ENCODE results near the gene ITK. TPM values are rescaled to one million over a fixed set of nuclear protein-coding genes. Genes with fewer than 3 reads are reported as not detected.

Gene ITK
- total RNA-seq, result 295 and 307 TPM in 2 replicates

- intact Hi-C loops (cut with micrococcal nuclease), result loop anchor here (1.0 to 10.0 kb wide), 10 partner anchors 8 to 674 kb away; partner anchors contain the start of genes CLINT1, GARIN3 and HAVCR2
Observed at GRCh38 chr5:157180374-157181264, at the start of gene ITK. Gene ITK, plus strand, starts transcription at chr5:157180840. Its CDS starts 138 bp downstream, at chr5:157180978.

- intact Hi-C loops (cut with micrococcal nuclease), result loop anchor here (5.0 to 10.0 kb wide), 2 partner anchors 294 to 476 kb away; no protein-coding TSS in a partner anchor
Observed at GRCh38 chr5:157130925-157131324, 49.7 kb upstream of the ITK start.

- intact Hi-C loops (cut with micrococcal nuclease), result loop anchor here (1.0 to 10.0 kb wide), 10 partner anchors 197 to 1993 kb away; no protein-coding TSS in a partner anchor
Observed at GRCh38 chr5:157132281-157132612, 48.4 kb upstream of the ITK start.

GRCh38 chr5:157137691-157138090 is 42.9 kb upstream of the ITK start:
- intact Hi-C loops (cut with micrococcal nuclease), result loop anchor here (10.0 kb wide), 1 partner anchor 483 kb away; no protein-coding TSS in a partner anchor

- intact Hi-C loops (cut with micrococcal nuclease), result loop anchor here (1.0 to 10.0 kb wide), 11 partner anchors 29 to 589 kb away; partner anchors contain the start of genes HAVCR2, NIPAL4 and THG1L
Observed at GRCh38 chr5:157142317-157143126, 38.1 kb upstream of the ITK start, which contains the start of gene MED7. Gene MED7, minus strand, starts transcription at chr5:157142865. Its CDS starts 3,434 bp downstream, at chr5:157139431.

- intact Hi-C loops (cut with micrococcal nuclease), result loop anchor here (1.0 to 10.0 kb wide), 5 partner anchors 29 to 321 kb away; partner anchors contain the start of gene NIPAL4
Observed at GRCh38 chr5:157143127-157143971, 37.3 kb upstream of the ITK start.

- intact Hi-C loops (cut with micrococcal nuclease), result loop anchor here (1.0 to 10.0 kb wide), 9 partner anchors 23 to 316 kb away; partner anchors contain the start of genes ITK and NIPAL4
Observed at GRCh38 chr5:157148734-157149615, 31.7 kb upstream of the ITK start.

GRCh38 chr5:157150995-157151394 is 29.6 kb upstream of the ITK start:
- intact Hi-C loops (cut with micrococcal nuclease), result no loop called here

GRCh38 chr5:157155297-157155696 is 25.3 kb upstream of the ITK start:
- intact Hi-C loops (cut with micrococcal nuclease), result loop anchor here (1.0 kb wide), 3 partner anchors 12 to 25 kb away; partner anchors contain the start of gene ITK

- intact Hi-C loops (cut with micrococcal nuclease), result no loop called here
Observed at GRCh38 chr5:157157293-157157891, 23.2 kb upstream of the ITK start.

- intact Hi-C loops (cut with micrococcal nuclease), result loop anchor here (1.0 kb wide), 2 partner anchors 8 to 13 kb away; no protein-coding TSS in a partner anchor
Observed at GRCh38 chr5:157159209-157159751, 21.4 kb upstream of the ITK start.

GRCh38 chr5:157160001-157160400 is 20.6 kb upstream of the ITK start:
- intact Hi-C loops (cut with micrococcal nuclease), result no loop called here

- intact Hi-C loops (cut with micrococcal nuclease), result no loop called here
Observed at GRCh38 chr5:157161996-157162395, 18.6 kb upstream of the ITK start.

- intact Hi-C loops (cut with micrococcal nuclease), result no loop called here
Observed at GRCh38 chr5:157162919-157163510, 17.6 kb upstream of the ITK start.

GRCh38 chr5:157164521-157164920 is 16.1 kb upstream of the ITK start:
- intact Hi-C loops (cut with micrococcal nuclease), result no loop called here

- intact Hi-C loops (cut with micrococcal nuclease), result no loop called here
Observed at GRCh38 chr5:157165261-157165660, 15.4 kb upstream of the ITK start.

GRCh38 chr5:157165668-157166067 is 15.0 kb upstream of the ITK start:
- intact Hi-C loops (cut with micrococcal nuclease), result loop anchor here (2.0 kb wide), 1 partner anchor 15 kb away; the partner anchor contains the start of gene ITK
